HG02884 (cell line): ENCODE data around the gene THY1.
"Not testable (repeated sequence)": the region's sequence is repeated elsewhere in the genome, so short reads cannot be mapped to it uniquely, and the experiment has no call there.

Experiments used
- ATAC-seq: cut with Tn5 transposase; IDR thresholded peaks from one replicate; pipeline ENCODE4 v1.9.1; 2021; ENCODE audit warnings: mild to moderate bottlenecking, moderate library complexity; ENCODE audit not compliant: unreplicated experiment

THY1 gene

DNA sequence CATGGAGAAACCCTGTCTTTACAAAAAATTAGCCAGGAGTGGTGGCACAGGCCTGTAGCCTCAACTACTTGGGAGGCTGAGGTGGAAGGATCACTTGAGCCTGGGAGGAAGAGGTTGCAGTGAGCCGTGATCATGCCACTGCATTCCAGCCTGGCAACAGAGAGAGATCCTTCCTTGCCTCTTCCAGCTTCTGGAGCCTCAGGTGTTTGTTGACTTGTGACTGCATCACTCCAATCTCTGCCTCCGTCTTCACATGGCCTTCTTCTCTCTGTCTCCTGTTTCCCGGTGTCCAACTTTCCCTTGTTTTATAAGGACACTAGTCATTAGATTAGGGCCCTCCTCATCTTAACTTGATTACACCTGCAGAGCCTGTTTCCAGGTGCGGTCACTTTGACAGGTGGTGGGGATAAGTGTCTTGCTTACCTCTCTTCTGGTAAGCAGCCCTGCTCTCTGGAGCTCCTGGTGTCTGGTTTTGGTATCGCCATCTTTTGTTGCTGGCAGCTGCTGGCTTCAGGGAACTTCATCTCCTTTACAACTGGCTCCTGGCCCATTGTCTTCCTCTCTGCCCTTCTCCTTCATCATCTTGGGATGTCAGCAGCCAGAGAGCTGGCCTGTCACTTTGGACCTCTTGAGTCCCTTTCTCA, 33.2 kb downstream of the THY1 start:
- no peak for ATAC-seq

- ATAC-seq, result no peak
Observed at GRCh38 chr11:119388103-119388502, 34.9 kb downstream of the THY1 start.

DNA sequence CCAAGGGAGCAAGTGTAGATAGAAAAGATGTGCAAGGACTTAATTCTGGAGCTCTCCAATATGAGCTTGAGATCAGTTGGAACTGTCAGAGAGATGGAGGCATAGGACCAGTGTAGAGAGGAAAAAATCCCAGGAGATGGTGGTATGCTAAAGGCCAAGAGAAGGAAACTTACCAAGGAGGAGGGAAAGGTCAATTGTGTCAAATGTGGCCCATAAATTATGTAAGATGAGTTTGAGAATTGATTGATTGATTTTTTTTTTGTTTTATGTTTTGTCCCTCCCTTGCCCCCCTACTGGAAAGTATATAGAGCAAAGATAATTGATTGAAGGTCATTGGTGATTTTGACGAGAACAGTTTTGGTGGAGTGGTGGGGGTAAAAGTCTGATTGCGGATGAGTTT, 38.6 kb downstream of the THY1 start:
- no peak for ATAC-seq

DNA sequence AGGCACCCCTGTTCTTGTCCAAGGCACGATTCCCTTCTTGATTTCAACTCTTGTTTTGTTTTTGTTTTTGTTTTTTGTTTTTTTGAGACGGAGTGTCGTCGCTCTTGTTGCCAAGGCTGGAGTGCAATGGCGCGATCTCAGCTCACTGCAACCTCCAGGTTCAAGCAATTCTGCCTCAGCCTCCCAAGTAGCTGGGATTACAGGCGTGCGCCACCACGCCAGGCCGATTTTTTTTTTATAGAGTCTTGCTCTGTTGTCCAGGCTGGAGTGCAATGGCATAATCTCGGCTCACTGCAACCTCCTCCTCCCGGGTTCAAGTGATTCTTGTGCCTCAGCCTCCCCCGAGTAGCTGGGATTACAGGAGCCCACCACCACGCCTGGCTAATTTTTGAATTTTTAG, 40.5 kb downstream of the THY1 start:
- not testable (repeated sequence) for ATAC-seq

DNA sequence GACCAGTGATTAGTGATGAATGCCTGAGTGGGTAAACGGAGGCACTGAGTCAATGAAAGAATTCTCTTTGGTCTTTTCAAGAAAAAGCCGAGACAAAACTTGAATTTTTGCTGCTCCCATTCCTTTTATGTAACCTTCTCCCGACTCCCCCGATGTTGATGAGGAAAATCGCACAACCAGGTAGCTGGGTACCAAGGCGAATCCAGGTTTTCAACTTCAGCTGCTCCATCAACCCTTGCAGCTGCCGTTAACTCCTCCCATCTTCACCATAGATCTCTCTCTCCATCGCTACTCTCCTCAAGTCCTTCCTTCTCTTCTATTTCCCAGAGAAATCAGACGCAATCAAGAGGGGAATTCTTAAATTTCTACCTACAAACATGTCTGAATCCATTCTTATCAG, 40.9 kb downstream of the THY1 start:
- ATAC-seq, result no peak

- ATAC-seq, result peak; percentile 93
Observed at GRCh38 chr11:119381181-119381988, 41.6 kb downstream of the THY1 start, which contains the start of gene USP2. Gene USP2 (minus strand): TSS chr11:119381690. CDS start chr11:119373480, 8,210 bp downstream.

DNA sequence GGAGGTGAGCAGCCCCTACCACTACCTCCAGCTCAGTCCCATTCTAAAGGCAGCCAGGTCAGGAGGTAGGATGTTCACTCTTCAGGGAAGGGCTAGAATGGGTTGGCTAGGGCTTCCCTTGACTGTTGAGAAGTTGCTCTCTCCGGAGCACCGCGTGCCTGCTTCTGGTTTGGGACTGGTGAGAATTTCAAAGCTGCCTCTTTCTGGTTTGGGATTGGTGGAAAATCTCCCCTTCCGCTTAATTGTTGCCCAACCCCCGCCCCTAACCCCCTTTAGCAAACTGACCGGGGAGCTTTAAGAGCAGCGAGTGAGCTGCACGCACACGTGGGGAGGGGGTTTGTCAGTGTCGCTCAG, 42.2 kb downstream of the THY1 start:
- no peak for ATAC-seq

GRCh38 chr11:119380160-119380826, 42.7 kb downstream of the THY1 start:
- ATAC-seq, result no peak

- ATAC-seq, result no peak
Observed at GRCh38 chr11:119378851-119379465, 44.0 kb downstream of the THY1 start.

GRCh38 chr11:119377961-119378667, 44.9 kb downstream of the THY1 start:
- no peak for ATAC-seq

DNA sequence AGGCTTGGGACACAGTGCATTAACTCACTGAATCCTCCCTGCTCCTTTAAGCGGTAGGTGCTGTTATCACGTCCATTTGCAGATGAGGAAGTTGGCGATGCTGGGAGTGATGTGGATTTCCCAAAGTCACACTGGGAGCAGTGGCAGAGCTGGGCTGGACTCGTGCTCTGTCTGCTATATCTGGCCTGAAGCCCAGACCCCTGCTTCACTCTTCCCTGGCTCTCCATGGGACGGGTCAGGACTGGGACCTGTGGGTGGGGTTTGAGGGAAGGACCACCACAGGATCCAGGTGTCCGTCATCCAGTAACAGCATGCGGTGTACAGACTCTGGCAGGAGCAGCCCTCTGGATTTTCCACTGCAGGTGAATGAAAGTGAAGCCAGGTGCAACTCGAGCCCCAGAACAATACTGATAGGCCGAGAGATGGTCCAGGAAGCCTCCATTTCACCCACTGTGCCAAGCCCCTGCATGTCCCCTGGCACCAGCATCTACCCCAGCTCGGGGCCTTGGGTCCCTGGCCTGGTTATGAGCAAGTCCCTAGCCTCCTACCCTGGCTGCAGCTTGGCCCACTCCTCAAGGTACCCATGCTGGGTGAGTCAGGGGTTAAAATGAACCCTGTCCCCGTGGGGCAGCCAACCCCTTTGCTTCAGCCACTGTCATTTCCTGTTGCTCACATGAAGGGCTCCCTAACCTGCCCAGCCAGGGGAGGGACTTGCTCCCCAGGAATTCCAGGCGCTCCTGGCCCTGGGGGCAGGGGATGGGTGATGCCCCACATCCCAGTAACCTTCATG, 45.7 kb downstream of the THY1 start:
- no peak for ATAC-seq

GRCh38 chr11:119376197-119376847, 46.6 kb downstream of the THY1 start:
- ATAC-seq, result no peak

DNA sequence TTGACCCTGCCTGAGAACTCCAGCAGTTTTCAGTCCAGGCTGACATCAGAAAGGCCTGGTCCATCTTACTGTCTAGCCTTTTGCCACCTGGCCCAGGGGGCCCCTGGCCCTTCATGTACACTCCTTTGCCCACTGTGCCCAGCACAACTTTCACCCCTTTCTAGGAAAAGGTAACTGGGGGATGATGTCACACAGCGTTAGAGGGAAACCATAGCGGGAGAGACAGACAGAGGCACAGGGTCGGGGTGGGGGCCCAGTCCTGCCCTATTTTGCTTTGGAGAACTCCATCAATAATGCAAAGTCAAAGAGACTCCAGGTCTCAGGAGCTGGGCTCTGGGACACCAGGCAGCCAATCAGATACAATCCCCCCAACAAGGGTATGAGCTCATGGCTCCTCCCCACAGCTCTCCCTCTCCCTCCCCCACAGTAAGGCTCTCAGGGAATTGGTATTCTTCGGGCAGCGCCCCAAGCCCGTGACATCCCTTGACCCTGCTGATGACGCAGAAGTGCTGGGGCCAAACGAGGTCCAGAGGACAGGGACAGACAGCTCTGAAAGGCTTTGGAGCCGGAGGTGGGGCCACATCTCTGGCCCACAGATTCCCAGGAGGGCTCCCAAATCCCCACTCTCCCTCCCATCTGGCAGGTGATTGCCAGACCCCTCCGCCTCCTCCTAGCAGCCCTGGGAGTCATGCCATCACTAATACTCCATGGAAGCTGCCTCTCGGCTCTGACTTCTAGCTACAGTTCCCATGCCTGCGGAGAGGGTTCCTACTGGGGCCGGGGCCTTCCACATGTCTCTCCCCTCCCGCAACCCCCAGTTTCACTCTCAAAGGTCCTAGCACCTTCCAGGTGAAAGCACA, 47.4 kb downstream of the THY1 start:
- no peak for ATAC-seq

GRCh38 chr11:119374632-119375336, 48.2 kb downstream of the THY1 start:
- ATAC-seq, result no peak

GRCh38 chr11:119373921-119374631, 48.9 kb downstream of the THY1 start:
- ATAC-seq, result no peak

GRCh38 chr11:119373059-119373920, 49.7 kb downstream of the THY1 start:
- ATAC-seq, result no peak
